ENCODE results near the gene LRTM1.

LRTM1 gene

DNA sequence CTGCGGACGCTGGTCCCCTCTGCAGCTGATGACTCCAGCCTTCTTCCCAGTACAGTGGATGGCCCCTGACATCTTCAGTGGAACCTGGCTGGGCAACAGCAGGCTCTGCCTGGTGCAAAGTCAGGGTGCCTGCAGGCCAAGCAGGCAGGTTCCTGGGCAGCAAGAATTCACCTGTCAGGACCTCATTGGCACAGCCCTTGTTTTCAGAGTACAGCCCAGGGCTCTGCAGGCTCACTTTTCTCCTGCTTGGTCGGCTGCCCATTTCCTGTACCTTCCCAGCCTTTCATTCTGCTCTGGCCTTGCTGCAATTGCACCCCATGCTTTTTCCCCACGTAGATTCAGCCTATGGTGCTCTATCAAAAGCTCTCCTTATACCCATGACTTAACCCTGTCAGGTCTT, 56.0 kb downstream of the LRTM1 start:
- in situ Hi-C loops (cut with MboI; ENCODE audit: low pct_unique_long_range_greater_than_20kb, low sequenced_read_pairs, unreplicated experiment) = no loop called here
- DNase-seq (ENCODE audit: low spot score) = no peak
- TF ChIP-seq, protein P1, sequence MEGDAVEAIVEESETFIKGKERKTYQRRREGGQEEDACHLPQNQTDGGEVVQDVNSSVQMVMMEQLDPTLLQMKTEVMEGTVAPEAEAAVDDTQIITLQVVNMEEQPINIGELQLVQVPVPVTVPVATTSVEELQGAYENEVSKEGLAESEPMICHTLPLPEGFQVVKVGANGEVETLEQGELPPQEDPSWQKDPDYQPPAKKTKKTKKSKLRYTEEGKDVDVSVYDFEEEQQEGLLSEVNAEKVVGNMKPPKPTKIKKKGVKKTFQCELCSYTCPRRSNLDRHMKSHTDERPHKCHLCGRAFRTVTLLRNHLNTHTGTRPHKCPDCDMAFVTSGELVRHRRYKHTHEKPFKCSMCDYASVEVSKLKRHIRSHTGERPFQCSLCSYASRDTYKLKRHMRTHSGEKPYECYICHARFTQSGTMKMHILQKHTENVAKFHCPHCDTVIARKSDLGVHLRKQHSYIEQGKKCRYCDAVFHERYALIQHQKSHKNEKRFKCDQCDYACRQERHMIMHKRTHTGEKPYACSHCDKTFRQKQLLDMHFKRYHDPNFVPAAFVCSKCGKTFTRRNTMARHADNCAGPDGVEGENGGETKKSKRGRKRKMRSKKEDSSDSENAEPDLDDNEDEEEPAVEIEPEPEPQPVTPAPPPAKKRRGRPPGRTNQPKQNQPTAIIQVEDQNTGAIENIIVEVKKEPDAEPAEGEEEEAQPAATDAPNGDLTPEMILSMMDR (IDR thresholded peaks at IDR 0.05; ENCODE audit: extremely low read depth, insufficient read depth, missing control alignments) = no peak

DNA sequence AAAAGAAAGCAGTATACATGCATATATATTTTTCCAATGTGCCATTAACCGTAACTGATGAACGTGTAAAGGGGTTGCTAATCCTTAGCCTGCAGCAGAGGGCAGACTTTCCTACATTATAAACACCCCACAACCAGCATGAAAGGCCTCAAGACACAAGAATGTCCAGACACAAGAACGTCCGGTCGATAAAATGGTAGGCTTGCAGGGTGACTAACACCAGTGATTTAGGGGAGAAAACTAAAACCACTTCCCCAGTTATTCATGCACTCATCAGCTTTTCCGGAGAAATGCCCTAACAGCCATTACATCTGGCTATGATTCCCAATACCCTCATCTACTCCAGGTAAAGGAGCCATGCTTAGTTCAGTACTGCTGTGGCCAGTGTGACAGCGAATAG, 57.4 kb downstream of the LRTM1 start:
- in situ Hi-C loops (cut with MboI; ENCODE audit: low pct_unique_long_range_greater_than_20kb, low sequenced_read_pairs, unreplicated experiment) = no loop called here
- DNase-seq (ENCODE audit: low spot score) = no peak
- TF ChIP-seq, protein P1 (IDR thresholded peaks at IDR 0.05; ENCODE audit: extremely low read depth, insufficient read depth, missing control alignments) = no peak
